ENCODE measurements around the gene PLB1.

The PLB1 gene

GRCh38 chr2:28647682-28648081 lies 151.8 kb downstream of the PLB1 start:
- H3K27ac ChIP-seq: peak overlapping the region; percentile 32; the same call in 1 of the 2 replicates

GRCh38 chr2:28648147-28648546 lies 152.3 kb downstream of the PLB1 start:
- H3K27ac ChIP-seq: peak overlapping the region; percentile 32; the same call in 1 of the 2 replicates
- TF ChIP-seq CTCF (conservative IDR thresholded peaks at IDR 0.05): no peak

More at GRCh38 chr2:28647682-28648081, 151.8 kb downstream of the PLB1 start:
- no peak for TF ChIP-seq CTCF (conservative IDR thresholded peaks at IDR 0.05)

GRCh38 chr2:28648671-28649395 lies 153.0 kb downstream of the PLB1 start:
- H3K27ac ChIP-seq: peak overlapping the region; percentile 32; the same call in 1 of the 2 replicates
- no peak for TF ChIP-seq CTCF (conservative IDR thresholded peaks at IDR 0.05)

GRCh38 chr2:28649481-28650265 lies 153.8 kb downstream of the PLB1 start:
- no peak overlapping the region for H3K27ac ChIP-seq

GRCh38 chr2:28650266-28650584 lies 154.4 kb downstream of the PLB1 start:
- H3K27ac ChIP-seq: no peak overlapping the region
- TF ChIP-seq CTCF (conservative IDR thresholded peaks at IDR 0.05): no peak

More at GRCh38 chr2:28649481-28650265, 153.8 kb downstream of the PLB1 start:
- no peak for TF ChIP-seq CTCF (conservative IDR thresholded peaks at IDR 0.05)

GRCh38 chr2:28652217-28652616 lies 156.4 kb downstream of the PLB1 start:
- H3K27ac ChIP-seq: no peak overlapping the region
- TF ChIP-seq CTCF (conservative IDR thresholded peaks at IDR 0.05): no peak

- no peak overlapping the region for H3K27ac ChIP-seq
- TF ChIP-seq CTCF (conservative IDR thresholded peaks at IDR 0.05): no peak
Observed at GRCh38 chr2:28653892-28654662, 158.2 kb downstream of the PLB1 start.

Data from VCaP (cell line).